Measurements from ENCODE around the gene ZNF562. TPM values are rescaled to one million over a fixed set of nuclear protein-coding genes. Genes with fewer than 3 reads are reported as not detected.
"Not testable (repeated sequence)": the region's sequence is repeated elsewhere in the genome, so short reads cannot be mapped to it uniquely, and the experiment has no call there.

ZNF562 gene
- total RNA-seq, 4 donors from 2014 or later: 19.5 to 40.4 (median 23.4) TPM

GRCh38 chr19:9702186-9702585 is 27.3 kb upstream of the ZNF562 start:
- ATAC-seq (ENCODE audit: low FRiP score): no peak
- TF ChIP-seq, protein P1, sequence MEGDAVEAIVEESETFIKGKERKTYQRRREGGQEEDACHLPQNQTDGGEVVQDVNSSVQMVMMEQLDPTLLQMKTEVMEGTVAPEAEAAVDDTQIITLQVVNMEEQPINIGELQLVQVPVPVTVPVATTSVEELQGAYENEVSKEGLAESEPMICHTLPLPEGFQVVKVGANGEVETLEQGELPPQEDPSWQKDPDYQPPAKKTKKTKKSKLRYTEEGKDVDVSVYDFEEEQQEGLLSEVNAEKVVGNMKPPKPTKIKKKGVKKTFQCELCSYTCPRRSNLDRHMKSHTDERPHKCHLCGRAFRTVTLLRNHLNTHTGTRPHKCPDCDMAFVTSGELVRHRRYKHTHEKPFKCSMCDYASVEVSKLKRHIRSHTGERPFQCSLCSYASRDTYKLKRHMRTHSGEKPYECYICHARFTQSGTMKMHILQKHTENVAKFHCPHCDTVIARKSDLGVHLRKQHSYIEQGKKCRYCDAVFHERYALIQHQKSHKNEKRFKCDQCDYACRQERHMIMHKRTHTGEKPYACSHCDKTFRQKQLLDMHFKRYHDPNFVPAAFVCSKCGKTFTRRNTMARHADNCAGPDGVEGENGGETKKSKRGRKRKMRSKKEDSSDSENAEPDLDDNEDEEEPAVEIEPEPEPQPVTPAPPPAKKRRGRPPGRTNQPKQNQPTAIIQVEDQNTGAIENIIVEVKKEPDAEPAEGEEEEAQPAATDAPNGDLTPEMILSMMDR (IDR thresholded peaks at IDR 0.05): no peak

GRCh38 chr19:9700229-9700981 is 25.5 kb upstream of the ZNF562 start:
- TF ChIP-seq, protein P1 (IDR thresholded peaks at IDR 0.05): no peak
- ATAC-seq (ENCODE audit: low FRiP score) (no peak), DNase-seq (ENCODE audit: low spot score) (no peak)

More at GRCh38 chr19:9702186-9702585, 27.3 kb upstream of the ZNF562 start:
- no peak for DNase-seq (ENCODE audit: low spot score)

GRCh38 chr19:9690301-9690700 is 15.4 kb upstream of the ZNF562 start:
- ATAC-seq (ENCODE audit: low FRiP score); DNase-seq (ENCODE audit: low spot score): not testable (repeated sequence)

- not testable (repeated sequence) for ATAC-seq (ENCODE audit: low FRiP score); DNase-seq (ENCODE audit: low spot score)
Measured at GRCh38 chr19:9679996-9680395, 5.1 kb upstream of the ZNF562 start.

GRCh38 chr19:9675358-9675901 is 530 bp upstream of the ZNF562 start:
- DNase-seq (ENCODE audit: low spot score): not testable (repeated sequence)
- peak; percentile 94 for ATAC-seq (ENCODE audit: low FRiP score)

GRCh38 chr19:9673912-9674662 is 813 bp downstream of the ZNF562 start:
- TF ChIP-seq, protein P1 (IDR thresholded peaks at IDR 0.05): no peak
- peak; percentile 44 for ATAC-seq (ENCODE audit: low FRiP score)
- no peak for DNase-seq (ENCODE audit: low spot score)

DNA sequence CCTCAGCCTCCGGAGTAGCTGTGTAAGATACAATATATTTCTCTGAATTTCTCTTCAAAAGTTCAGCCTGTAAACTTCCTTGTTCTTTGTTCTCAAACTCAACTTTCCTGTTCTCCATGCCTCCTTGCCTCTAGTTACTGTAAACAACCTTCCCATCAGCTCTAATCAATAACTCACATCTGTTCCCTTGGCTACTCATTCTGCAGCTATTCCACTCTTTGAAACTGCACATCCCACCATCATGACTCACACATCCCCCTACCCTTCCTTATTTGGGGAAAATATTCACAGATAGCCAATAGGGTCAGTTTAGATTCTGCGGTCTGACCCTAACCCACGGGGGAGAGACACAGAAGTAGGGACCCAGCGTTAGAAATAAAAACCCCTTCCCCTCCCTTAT is 2.0 kb downstream of the ZNF562 start:
- TF ChIP-seq, protein P1 (IDR thresholded peaks at IDR 0.05): no peak
- ATAC-seq (ENCODE audit: low FRiP score) (no peak), DNase-seq (ENCODE audit: low spot score) (no peak)

GRCh38 chr19:9671655-9672054 is 3.2 kb downstream of the ZNF562 start:
- TF ChIP-seq, protein P1 (IDR thresholded peaks at IDR 0.05): no peak
- DNase-seq (ENCODE audit: low spot score) (no peak), ATAC-seq (ENCODE audit: low FRiP score) (no peak)
